GM18508 (cell line): ENCODE results near the gene TRPV6.

Source experiments
- ATAC-seq: cut with Tn5 transposase; IDR thresholded peaks from one replicate; pipeline ENCODE4 v1.9.1; 2021; ENCODE audit warnings: moderate number of reproducible peaks; ENCODE audit not compliant: insufficient read depth, unreplicated experiment

Gene TRPV6

GRCh38 chr7:142908921-142909890, 23.7 kb upstream of the TRPV6 start:
- ATAC-seq = no peak

- ATAC-seq = no peak
Measured at GRCh38 chr7:142908290-142908689, 22.7 kb upstream of the TRPV6 start.

GRCh38 chr7:142906643-142907042, 21.1 kb upstream of the TRPV6 start:
- no peak for ATAC-seq

- ATAC-seq = no peak
Measured at GRCh38 chr7:142905759-142906158, 20.2 kb upstream of the TRPV6 start.

- ATAC-seq = no peak
Measured at GRCh38 chr7:142904128-142904527, 18.6 kb upstream of the TRPV6 start.

GRCh38 chr7:142901426-142902259, 16.1 kb upstream of the TRPV6 start:
- no peak for ATAC-seq

GRCh38 chr7:142899661-142900060, 14.1 kb upstream of the TRPV6 start:
- no peak for ATAC-seq

- ATAC-seq = no peak
Measured at GRCh38 chr7:142898377-142899170, 13.0 kb upstream of the TRPV6 start.

GRCh38 chr7:142897691-142898090, 12.1 kb upstream of the TRPV6 start:
- no peak for ATAC-seq

- ATAC-seq = no peak
Measured at GRCh38 chr7:142896741-142897379, 11.3 kb upstream of the TRPV6 start.

- no peak for ATAC-seq
Measured at GRCh38 chr7:142896151-142896550, 10.6 kb upstream of the TRPV6 start.

GRCh38 chr7:142894985-142895593, 9.5 kb upstream of the TRPV6 start:
- no peak for ATAC-seq

GRCh38 chr7:142894112-142894984, 8.8 kb upstream of the TRPV6 start:
- no peak for ATAC-seq

- ATAC-seq = no peak
Measured at GRCh38 chr7:142892951-142893350, 7.4 kb upstream of the TRPV6 start.

- ATAC-seq = no peak
Measured at GRCh38 chr7:142891490-142892082, 6.0 kb upstream of the TRPV6 start.

- no peak for ATAC-seq
Measured at GRCh38 chr7:142890874-142891485, 5.4 kb upstream of the TRPV6 start.

- no peak for ATAC-seq
Measured at GRCh38 chr7:142889816-142890215, 4.3 kb upstream of the TRPV6 start.
